ENCODE measurements around the gene EIF4E1B.
"Not testable (repeated sequence)": the region's sequence is repeated elsewhere in the genome, so short reads cannot be mapped to it uniquely, and the experiment has no call there.

Gene EIF4E1B, protein sequence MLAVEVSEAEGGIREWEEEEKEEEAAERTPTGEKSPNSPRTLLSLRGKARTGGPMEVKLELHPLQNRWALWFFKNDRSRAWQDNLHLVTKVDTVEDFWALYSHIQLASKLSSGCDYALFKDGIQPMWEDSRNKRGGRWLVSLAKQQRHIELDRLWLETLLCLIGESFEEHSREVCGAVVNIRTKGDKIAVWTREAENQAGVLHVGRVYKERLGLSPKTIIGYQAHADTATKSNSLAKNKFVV

DNA sequence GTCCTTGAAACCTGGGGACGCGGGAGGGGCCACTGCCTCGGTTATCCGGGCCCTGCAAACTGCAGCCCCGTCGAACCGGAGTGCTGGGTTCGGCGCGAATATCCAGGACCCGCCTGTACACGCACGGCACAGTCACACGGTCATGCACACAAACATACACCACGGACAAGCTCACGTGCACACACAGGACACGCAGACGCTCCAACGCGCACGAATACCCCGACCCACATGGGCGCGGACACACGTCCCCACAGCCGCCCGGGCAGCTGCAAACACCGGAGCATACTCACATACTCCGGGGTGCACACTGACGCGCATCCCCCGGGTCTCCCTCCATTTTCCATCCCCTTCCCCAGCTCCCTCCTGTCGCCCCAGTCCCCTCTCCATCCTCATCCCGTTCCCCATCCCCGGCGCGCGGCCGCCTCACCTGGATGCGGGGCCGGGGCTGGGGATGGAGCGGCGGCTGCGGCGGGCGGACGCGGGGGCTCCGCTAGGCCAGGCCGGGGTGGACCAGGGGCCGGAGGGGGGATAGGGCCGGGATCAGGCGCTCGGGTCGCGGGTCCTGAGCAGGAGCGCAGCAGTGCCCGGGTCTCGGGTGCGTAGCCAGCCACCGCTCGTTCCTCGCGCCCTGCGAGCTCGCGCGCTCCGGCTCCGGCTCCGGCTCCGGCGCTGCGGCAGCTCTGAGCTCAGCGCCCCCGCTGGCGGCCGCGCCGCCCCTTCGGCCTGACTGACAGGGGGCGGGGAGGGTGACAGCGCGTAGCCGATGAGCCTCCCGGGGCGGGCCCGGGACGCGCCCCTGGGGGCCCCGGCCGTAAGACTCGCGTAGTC is at the start of gene EIF4E1B, which contains the start of gene SNCB:
EIF4E1B (plus strand) TSS at position 823 of the 828 bp plus-strand sequence. CDS start 12,113 bp downstream, outside the sequence.
SNCB (minus strand) TSS at position 682 of the 828 bp plus-strand sequence. CDS start 880 bp downstream, outside the sequence.
- DNase-seq: no peak

DNA sequence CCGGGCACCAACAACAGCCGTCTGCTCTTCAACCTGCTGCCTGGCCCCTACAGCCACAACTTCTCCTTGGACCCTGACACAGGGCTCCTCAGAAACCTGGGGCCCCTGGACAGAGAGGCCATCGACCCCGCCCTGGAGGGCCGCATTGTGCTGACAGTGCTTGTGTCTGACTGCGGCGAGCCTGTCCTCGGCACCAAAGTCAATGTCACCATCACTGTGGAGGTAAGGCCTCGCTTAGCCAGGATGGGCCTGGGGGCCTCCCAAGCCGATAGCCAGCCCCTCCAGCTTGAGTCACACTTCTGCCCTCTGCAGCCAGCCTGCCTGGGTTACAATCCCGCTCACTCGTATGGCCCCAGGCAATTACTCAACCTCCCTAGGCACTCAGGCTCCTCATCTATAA is 49.1 kb upstream of the EIF4E1B start:
- DNase-seq: no peak

DNA sequence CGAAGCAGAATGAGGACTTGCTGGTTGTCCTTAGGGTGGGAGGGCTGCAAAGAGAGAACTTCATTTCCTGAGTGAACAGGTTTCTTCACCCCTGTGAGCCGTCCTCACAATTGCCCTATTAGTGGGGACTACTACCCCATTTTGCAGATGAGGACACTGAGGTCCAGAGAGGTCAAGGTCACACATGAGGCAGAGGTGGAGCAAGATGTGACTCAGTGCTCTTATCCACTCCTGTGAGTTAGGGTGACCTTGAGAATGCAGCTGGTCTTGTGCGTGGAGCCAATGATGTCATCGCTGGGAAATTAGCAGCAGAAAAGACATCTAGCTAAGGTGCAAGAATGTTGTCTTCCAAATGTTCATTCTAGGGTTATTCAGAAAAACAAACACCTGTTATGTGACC is 47.4 kb upstream of the EIF4E1B start:
- DNase-seq: no peak

DNA sequence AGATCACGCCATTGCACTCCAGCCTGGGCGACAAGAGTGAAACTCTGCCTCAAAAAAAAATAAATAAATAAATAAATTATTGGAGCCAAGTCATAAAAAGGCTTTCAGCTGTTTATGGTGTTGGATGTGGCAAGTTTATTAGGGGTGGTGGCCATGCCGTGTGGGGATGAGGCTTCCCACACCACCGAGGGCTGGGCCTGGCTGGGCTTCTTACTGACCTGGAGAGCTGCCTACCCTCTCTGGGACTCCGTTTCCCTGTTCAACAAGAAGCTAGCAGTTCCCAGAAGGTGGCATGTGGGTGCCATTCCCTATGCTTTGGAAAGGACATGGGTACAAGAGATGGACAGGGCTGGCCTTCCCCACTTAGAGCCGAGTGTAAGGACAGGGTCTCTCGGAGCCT is 43.1 kb upstream of the EIF4E1B start:
- DNase-seq: no peak

DNA sequence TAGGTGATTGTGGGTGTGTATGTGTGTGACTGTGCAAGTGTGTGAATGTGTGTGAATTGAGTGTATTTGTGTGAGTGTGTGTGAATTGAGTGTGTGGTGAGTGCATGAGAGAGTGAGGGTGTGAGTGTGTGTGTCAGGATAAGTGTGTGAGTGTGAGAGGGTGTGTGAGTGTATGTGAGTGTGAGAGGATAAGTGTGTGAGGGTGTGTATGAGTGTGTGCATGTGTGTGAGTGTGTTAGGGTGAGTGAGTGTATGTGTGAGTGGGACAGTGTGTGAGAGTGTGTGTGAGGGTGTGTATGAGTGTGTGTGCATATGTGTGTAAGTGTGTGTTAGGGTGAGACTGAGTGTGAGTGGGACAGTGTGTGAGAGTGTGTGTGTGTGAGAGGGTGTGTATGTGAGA is 42.2 kb upstream of the EIF4E1B start:
- no peak for DNase-seq

DNA sequence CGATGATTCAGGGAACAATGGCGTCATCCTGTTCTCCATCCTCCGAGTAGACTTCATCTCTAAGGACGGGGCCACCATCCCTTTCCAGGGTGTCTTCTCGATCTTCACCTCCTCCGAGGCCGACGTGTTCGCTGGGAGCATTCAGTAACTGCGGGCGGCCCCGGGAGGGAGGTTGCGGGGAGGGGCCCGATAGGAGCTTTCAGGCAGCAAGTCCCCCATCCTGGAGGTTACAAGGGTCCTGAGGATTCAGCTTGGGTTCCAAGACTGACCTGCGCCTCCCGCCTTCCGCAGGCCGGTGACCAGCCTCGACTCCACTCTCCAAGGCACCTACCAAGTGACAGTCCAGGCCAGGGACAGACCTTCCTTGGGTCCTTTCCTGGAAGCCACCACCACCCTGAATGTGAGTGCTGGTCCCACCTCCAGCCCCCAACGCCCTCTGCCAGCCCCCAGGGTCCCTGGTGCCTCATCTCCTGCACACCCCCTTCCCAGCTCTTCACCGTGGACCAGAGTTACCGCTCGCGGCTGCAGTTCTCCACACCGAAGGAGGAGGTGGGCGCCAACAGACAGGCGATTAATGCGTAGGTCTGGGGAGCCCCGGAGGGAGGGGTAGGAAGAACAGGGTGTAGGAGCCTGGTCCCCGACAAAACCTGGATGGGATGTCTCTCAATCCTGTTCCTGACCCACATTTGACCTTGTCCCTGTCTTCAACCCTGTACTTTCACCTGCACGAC is 41.3 kb upstream of the EIF4E1B start:
- DNase-seq: no peak

DNA sequence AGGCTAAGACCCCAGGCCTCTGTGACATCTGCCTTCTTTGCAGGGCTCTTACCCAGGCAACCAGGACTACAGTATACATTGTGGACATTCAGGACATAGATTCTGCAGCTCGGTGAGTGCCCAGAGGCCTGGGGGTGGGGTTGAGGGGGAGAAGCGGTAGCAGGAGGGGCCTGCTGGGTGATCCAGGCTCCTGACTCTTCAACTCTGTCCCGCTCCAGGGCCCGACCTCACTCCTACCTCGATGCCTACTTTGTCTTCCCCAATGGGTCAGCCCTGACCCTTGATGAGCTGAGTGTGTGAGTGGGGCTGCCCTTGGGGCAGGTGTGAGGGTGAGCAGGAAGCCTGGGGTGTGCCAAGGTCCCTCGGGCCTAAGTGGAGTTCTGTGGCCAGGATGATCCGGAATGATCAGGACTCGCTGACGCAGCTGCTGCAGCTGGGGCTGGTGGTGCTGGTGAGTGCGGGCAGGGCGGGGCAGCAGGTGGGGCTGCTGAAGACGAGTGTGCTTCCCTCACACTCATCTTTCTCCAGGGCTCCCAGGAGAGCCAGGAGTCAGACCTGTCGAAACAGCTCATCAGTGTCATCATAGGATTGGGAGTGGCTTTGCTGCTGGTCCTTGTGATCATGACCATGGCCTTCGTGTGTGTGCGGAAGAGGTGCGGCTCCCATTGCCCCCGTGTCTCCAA is 40.3 kb upstream of the EIF4E1B start:
- DNase-seq: no peak

DNA sequence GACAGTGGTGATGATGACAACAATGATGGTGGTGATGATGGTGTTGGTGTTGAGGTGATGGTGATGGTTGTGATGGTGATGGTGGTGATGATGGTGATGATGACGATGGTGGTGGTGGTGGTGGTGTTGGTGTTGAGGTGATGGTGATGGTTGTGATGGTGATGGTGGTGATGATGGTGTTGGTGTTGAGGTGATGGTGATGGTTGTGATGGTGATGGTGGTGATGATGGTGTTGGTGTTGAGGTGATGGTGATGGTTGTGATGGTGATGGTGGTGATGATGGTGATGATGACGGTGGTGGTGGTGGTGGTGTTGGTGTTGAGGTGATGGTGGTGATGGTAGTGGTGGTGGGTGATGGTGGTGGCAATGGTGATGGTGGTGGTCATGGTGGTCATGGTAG is 38.8 kb upstream of the EIF4E1B start:
- not testable (repeated sequence) for DNase-seq

DNA sequence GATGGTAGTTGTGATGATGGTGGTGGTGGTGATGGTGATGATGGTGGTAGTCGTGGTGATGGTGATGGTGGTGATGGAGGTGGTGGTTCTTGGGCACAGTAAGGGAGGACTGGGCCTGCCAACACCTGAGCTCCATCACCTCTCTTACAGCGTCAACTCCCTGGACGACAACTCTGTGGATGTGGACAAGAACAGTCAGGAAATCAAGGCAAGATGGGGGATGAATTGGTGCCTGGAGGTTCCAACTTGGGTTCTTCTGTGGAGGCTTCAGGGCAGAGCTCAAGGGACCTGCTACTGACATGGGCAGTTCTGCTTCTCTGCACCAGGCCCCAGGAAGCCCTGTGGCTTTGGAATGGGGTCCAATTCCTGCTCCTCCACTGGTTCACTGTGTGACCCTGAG is 37.9 kb upstream of the EIF4E1B start:
- DNase-seq: no peak

DNA sequence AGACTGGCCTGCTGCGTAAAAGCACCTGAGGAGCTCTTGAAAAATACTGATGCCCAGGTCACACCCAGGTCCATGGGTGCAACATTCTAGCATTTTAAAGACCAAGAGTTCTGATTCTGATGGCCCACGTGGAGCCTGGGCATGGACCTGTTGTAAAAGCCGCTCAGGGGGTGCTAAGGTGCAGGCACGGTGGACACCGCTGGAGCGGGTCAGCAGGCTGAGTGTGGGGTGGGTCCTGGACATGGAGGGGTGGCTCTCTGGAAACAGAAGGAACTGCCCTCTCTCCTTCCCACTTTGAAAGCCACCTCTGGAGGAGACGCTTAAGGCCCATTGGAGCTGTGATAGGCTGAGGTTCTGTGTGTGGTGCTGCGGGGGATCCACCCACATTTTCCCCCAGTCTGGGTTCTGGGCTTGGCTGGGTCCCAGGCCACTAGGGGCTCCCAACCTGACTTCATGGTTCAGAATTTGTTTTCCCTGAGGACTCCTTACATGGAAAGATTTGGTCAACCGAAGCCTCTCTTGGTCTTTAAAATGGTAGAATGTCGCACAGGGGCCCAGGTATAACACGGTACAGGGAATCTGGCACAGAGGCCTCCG is 37.1 kb upstream of the EIF4E1B start:
- DNase-seq: no peak

DNA sequence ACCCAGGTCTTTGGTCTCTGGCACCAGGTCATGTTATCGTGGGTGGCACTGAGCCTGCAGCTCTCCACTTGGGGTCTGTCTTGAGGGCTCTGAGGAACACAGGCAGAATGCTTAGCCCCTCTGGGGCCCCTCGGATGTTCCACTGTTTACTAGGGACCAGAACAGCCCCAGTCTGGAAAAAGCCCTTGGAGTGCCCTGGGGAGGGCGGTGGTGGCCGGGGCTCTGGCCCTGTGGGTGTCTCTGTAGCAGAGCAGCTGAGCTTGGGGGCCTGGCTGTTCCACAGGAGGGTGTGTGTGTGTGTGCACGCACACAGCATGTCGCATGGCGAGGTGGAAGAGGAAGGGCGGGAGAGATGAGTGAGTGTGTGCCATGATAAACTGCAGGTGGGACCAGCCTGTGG is 35.9 kb upstream of the EIF4E1B start:
- no peak for DNase-seq

DNA sequence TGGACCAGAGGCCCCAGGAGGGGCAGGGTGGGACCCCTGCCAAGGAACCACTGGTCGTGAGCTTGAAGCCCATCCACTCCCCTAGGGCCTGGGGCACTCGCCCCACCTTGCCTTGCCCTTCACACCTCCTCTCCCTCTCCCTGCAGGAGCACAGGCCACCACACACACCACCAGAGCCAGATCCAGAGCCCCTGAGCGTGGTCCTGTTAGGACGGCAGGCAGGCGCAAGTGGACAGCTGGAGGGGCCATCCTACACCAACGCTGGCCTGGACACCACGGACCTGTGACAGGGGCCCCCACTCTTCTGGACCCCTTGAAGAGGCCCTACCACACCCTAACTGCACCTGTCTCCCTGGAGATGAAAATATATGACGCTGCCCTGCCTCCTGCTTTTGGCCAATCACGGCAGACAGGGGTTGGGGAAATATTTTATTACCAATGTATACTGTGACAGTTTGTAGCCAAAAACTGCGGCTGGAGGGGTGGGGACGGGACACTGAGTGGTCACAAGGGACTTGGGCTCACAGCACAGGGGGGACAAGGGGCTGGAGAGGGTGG is 35.0 kb upstream of the EIF4E1B start:
- no peak for DNase-seq

DNA sequence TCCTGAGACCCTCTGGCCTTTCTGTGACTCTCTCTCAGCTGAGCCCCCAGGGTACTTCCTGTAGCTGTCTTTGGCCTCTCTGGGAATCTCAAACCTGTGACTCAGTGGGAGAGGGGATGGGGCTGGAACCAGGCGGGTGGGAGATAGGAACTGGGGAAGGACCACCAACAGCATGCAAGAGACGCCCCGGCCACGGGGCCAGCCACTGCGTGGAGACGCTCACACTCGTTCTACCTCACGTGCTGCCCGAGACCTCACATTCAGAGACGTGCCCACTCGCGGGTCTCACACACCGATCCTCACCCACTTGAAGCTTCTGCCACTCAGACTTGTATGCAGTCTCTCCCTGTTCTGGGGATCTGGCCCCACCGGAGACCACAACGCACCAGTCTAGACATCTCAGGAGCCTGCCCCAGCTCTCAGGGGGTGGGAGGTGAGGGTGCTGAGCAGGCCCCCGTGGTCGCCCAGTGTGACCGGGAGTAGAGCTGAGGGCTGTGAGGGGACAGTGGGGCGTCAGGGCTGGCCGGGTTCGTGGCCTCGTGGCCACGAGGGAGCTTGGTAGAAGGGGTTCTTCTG is 34.3 kb upstream of the EIF4E1B start:
- no peak for DNase-seq

DNA sequence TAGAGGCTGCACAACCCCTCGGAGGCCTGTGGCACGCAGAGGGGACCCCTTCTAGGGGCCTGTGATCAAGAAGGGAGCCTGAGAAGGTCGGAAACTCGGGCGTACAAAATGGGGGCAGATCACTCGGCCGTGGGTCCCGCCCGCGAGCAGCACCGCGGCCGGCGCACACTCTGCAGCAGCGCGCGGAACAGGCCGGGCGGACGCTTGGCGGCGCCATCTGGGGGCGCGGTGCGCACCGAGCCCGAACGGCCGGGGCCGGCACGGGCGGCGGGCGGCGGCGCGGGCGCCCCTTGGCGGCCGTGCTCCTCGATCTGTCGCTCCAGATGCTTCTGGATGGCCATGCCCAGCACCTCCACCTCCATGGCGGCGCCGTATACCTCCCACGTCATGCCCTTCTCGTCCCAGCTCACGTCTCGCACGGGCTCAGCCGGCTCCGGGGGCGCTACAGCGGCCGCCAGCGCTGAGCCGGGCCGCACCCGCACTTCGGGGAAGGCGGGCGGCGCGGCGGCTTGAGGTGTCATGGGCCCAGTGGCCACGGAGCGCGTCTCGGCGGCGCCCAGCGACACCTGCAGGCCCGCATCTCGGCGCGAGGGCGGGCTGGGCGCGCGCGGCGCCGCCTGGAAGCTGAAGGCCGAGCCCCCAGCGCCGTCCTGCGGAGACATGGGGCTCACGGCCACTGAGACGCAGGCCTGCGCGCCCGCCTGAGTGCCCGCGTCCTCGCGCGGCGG is 33.6 kb upstream of the EIF4E1B start:
- DNase-seq: no peak

DNA sequence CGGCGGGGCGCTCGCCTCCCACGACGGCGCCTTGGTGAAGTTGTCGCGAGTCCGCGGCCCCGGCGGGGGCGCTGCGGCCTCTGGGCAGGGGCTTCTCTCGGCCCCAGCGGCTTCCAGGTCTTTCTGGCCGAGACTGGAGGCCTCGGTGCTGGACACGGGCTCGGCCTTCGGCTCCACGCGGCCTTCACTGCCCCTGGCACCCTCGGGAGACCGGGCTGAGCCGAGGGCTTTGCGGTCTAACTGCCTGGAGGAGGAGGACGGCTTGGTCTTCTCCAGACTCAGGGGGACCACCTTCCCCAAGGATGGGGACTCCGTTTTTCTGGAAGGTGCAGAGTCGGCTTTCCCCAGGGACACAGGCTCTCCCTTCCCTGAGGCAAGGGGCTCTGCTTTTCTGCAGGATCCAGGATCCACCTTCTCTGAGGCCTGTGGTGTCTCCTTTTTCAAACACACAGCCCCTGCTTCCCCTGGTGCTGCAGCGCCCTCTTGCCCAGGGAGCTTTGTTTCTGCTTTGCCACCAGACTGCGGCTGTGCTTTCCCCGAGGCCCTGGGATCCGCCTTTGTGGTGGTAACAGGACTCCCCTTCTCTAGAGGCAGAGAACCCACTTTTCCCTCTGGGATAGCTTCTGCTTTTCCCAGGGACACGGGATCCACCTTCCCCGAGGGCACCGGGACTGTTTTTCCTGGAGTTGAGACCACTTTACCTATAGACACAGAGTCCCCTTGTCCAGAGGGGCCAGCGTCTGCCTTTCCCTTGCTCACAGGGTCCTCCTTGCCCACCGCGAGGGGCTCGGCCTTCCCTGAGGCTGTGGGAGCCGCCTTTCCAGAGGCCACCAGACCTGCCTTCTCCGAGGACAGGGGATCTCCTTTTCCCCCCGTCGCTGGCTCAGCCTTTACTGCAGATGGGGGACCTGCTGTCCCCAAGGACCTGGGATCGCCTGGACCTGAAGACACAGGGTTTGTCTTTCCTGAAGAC is 32.8 kb upstream of the EIF4E1B start:
- no peak for DNase-seq

DNA sequence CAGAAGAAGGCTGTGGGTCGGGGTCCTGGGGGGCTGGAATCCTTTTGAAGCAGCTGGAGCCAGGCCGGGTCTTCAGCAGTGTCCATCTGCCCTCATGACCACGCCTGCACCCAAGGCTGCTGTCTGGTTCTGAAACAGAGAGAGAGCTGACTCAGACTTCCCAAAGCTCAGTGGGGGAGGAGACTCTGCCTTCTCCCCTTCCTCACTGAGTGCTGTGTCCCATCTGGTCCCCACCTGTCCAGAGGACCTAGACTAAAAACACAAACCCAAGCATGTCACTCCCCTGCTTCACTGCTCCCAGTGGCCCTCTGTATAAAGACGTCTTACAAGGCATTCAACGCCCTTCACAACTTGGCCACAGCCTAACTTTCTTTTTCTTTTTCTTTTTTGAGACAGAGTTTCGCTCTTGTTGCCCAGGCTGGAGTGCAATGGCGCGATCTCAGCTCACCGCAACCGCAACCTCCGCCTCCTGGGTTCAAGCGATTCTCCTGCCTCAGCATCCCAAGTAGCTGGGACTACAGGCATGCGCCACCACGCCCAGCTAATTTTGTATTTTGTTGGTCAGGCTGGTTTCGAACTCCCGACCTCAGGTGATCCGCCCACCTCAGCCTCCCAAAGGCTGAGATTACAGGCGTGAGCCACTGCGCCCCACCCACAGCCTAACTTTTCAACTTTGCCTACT is 30.6 kb upstream of the EIF4E1B start:
- not testable (repeated sequence) for DNase-seq

DNA sequence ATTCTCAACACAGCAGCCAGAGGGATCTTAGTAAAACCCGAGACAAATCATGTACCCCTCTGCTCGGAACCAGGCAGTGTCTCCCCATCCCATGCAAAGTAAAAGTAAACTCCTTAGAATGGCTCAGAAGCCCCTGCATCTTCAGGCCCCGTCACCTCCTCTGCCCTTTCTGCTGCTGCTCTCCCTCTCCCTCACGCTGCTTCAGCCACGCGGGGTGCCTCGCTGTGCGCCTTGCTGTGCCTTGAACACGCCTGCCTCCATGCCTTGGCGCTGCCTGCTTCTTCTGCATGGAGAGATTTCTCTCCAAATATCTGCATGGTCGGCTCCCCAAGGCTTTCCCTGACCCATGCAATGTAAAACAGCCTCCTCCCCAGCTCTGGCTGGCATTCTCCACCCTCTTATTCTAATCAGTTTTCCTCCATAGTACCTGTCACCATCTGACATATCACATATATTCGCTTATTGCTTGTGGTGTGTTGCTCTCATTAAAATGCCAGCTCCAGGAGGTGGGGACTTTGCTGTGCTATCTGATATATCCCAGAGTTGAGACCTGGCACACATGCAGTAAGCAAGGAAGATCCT is 28.5 kb upstream of the EIF4E1B start:
- no peak for DNase-seq

DNA sequence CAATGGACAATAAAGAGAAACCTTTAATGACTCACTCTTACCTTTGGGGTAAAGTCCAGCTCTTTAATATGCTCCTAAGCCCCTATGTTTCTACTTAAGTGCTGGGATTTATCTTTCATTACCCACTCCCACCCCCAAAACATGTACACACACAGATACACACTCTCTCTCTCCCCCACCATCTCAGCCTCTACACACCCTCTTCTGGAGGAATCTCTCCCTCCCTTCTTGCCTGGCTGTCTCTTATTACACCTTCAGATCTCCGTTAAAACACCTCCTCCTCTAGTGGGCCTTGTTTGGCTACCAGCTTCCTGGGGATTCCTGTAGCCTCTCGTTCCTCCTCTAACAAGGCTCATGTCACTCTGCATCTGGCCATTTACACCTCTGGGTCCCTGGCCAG is 27.4 kb upstream of the EIF4E1B start:
- DNase-seq: no peak

DNA sequence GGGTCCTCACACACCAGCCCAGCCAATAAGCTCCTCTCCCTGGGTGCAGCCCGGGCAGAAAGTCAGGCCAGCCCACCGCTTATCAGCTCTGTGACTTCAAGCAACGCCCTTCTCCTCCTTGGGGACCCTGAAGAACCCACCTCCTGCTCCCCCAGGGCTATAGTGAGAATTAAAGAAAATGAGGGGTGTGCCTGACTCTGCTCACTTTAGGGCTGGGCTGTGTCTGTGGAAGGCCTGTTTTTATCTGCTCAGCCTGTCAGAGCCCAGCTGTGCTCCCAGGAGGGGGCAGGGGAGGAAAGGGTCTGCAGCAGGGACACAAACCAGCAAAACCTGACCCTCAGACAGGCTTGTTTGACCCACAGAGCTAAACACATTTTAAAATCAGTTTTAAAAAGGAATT is 24.4 kb upstream of the EIF4E1B start:
- DNase-seq: no peak

All from MV-4-11 (cell line).